HEK293 (cell line): ENCODE data around the gene NXPE1.

ENCODE experiments used
- CTCF ChIA-PET: fragments of 350-600 bp; formaldehyde crosslinking; extraction: SDS; loops from one replicate; lab custom pipeline; 2021; ENCODE audit warnings: antibody characterized with exemption; lab: Yijun Ruan, JAX
- POLR2A ChIA-PET: fragments of 300-600 bp; formaldehyde crosslinking; extraction: SDS; loops from one replicate; lab custom pipeline; 2020; ENCODE audit warnings: antibody characterized with exemption, inconsistent platforms; lab: Yijun Ruan, JAX
- H3K27ac ChIP-seq: fragments of 200-500 bp; sonication (Bioruptor generic); 2 replicates; pipeline ENCODE4 v1.5.1; 2014; ENCODE audit warnings: low read depth, low read length, control low read depth, inconsistent platforms; ENCODE audit errors: extremely low read depth
- H3K36me3 ChIP-seq, 2 experiments: fragments of 200-500 bp in 1 of 2; sonication (Bioruptor generic) in 1 of 2; 1 replicate in 1 of 2; 2 replicates in 1 of 2; pipeline ENCODE4 v1.5.1; 2014 to 2017; ENCODE audit warnings: inconsistent platforms in 2 of 2, low read length in 2 of 2; ENCODE audit not compliant: control insufficient read depth in 2 of 2, insufficient read depth in 1 of 2
- H3K4me1 ChIP-seq: fragments of 200-500 bp; sonication (Bioruptor generic); 2 replicates; pipeline ENCODE4 v1.5.1; 2014; ENCODE audit warnings: mild to moderate bottlenecking, low read length, inconsistent platforms; ENCODE audit not compliant: control insufficient read depth, insufficient read depth
- H3K4me3 ChIP-seq: 2 replicates; pipeline ENCODE4 v1.5.1; 2011; ENCODE audit warnings: low read depth, mild to moderate bottlenecking, control low read depth, low read length, moderate library complexity
- H3K9me3 ChIP-seq: fragments of 200-500 bp; sonication (Bioruptor generic); 2 replicates; pipeline ENCODE4 v1.5.1; 2014; ENCODE audit warnings: low read depth, low read length, inconsistent platforms; ENCODE audit not compliant: control insufficient read depth, insufficient read depth
- ELK4 ChIP-seq: IDR thresholded peaks from 2 replicates; pipeline ENCODE4 v1.6.1; 2011; ENCODE audit warnings: mild to moderate bottlenecking, low read depth, low read length, borderline replicate concordance
- FEZF1 ChIP-seq: fragments of 450-650 bp; formaldehyde crosslinking; IDR thresholded peaks from 2 replicates; pipeline ENCODE4 v1.5.1; 2016; ENCODE audit warnings: missing biosample characterization, missing genetic modification characterization
- KLF1 ChIP-seq: fragments of 450-650 bp; formaldehyde crosslinking; IDR thresholded peaks from 2 replicates; pipeline ENCODE4 v1.5.1; 2016; ENCODE audit warnings: missing biosample characterization, missing genetic modification characterization
- ZBTB11 ChIP-seq: fragments of 450-650 bp; formaldehyde crosslinking; conservative IDR thresholded peaks from 2 replicates; pipeline ENCODE4 v1.5.1; 2016; ENCODE audit warnings: low read depth, missing biosample characterization, missing genetic modification characterization
- ZBTB17 ChIP-seq: fragments of 450-650 bp; formaldehyde crosslinking; IDR thresholded peaks from 2 replicates; pipeline ENCODE4 v1.5.1; 2016; ENCODE audit warnings: missing biosample characterization, missing genetic modification characterization
- ZBTB26 ChIP-seq: fragments of 450-650 bp; formaldehyde crosslinking; optimal IDR thresholded peaks from 2 replicates; pipeline ENCODE3; 2016; ENCODE audit warnings: missing biosample characterization, mild to moderate bottlenecking, missing genetic modification characterization
- ZBTB48 ChIP-seq: fragments of 450-650 bp; formaldehyde crosslinking; IDR thresholded peaks from 2 replicates; pipeline ENCODE4 v1.5.1; 2016; ENCODE audit warnings: missing biosample characterization, missing genetic modification characterization
- ZEB2 ChIP-seq: fragments of 450-650 bp; formaldehyde crosslinking; IDR thresholded peaks from 2 replicates; pipeline ENCODE4 v1.5.1; 2016; ENCODE audit warnings: missing biosample characterization, missing genetic modification characterization
- ZNF16 ChIP-seq: fragments of 450-650 bp; formaldehyde crosslinking; IDR thresholded peaks from 2 replicates; pipeline ENCODE4 v1.5.1; 2016; ENCODE audit warnings: low read depth, missing biosample characterization, missing genetic modification characterization
- ZNF19 ChIP-seq: fragments of 450-650 bp; formaldehyde crosslinking; IDR thresholded peaks from 2 replicates; pipeline ENCODE4; 2016; ENCODE audit warnings: missing biosample characterization, missing genetic modification characterization, low read depth
- ZNF274 ChIP-seq, 2 experiments: fragments of 200-500 bp in 1 of 2; fragments of 450-650 bp in 1 of 2; sonication (Bioruptor generic) in 1 of 2; formaldehyde crosslinking in 1 of 2; IDR thresholded peaks; 2 replicates each; pipeline versions ENCODE4 v1.5.1 to v1.6.1; 2014 to 2016; ENCODE audit warnings: borderline replicate concordance in 1 of 2, inconsistent platforms in 1 of 2, low read length in 1 of 2, missing biosample characterization in 1 of 2, missing genetic modification characterization in 1 of 2
- ZNF302 ChIP-seq: fragments of 450-650 bp; formaldehyde crosslinking; IDR thresholded peaks from 2 replicates; pipeline ENCODE4 v1.5.1; 2016; ENCODE audit warnings: missing biosample characterization, missing genetic modification characterization, low read depth
- ZNF354C ChIP-seq: fragments of 450-650 bp; formaldehyde crosslinking; IDR thresholded peaks from 2 replicates; pipeline ENCODE4 v1.5.1; 2016; ENCODE audit warnings: missing biosample characterization, missing genetic modification characterization, low read depth, borderline replicate concordance
- ZNF423 ChIP-seq: fragments of 450-650 bp; formaldehyde crosslinking; IDR thresholded peaks from 2 replicates; pipeline ENCODE4 v1.5.1; 2016; ENCODE audit warnings: missing biosample characterization, missing genetic modification characterization
- ZNF488 ChIP-seq: fragments of 450-650 bp; formaldehyde crosslinking; IDR thresholded peaks from 2 replicates; pipeline ENCODE4 v1.5.1; 2016; ENCODE audit warnings: missing biosample characterization, missing genetic modification characterization
- ZNF529 ChIP-seq: fragments of 450-650 bp; formaldehyde crosslinking; IDR thresholded peaks from 2 replicates; pipeline ENCODE4 v1.5.1; 2017; ENCODE audit warnings: missing genetic modification characterization, missing biosample characterization; ENCODE audit not compliant: insufficient replicate concordance
- ZNF561 ChIP-seq: fragments of 450-650 bp; IDR thresholded peaks from 2 replicates; pipeline ENCODE4 v1.5.1; 2018; ENCODE audit warnings: missing biosample characterization, missing genetic modification characterization, borderline replicate concordance
- ZNF623 ChIP-seq: fragments of 450-650 bp; formaldehyde crosslinking; IDR thresholded peaks from 2 replicates; pipeline ENCODE4 v1.5.1; 2016; ENCODE audit warnings: missing biosample characterization, missing genetic modification characterization
- ZNF629 ChIP-seq: fragments of 450-650 bp; formaldehyde crosslinking; IDR thresholded peaks from 2 replicates; pipeline ENCODE4 v1.5.1; 2017; ENCODE audit warnings: missing biosample characterization, missing genetic modification characterization
- ZNF704 ChIP-seq: fragments of 450-650 bp; formaldehyde crosslinking; IDR thresholded peaks from 2 replicates; pipeline ENCODE4 v1.5.1; 2016; ENCODE audit warnings: missing biosample characterization, missing genetic modification characterization
- ZNF785 ChIP-seq: fragments of 450-650 bp; formaldehyde crosslinking; IDR thresholded peaks from 2 replicates; pipeline ENCODE4 v1.5.1; 2016; ENCODE audit warnings: missing biosample characterization, missing genetic modification characterization
- ZNF792 ChIP-seq: fragments of 450-650 bp; formaldehyde crosslinking; IDR thresholded peaks from 2 replicates; pipeline ENCODE4 v1.5.1; 2016; ENCODE audit warnings: missing biosample characterization, missing genetic modification characterization
- ZXDB ChIP-seq: fragments of 450-650 bp; formaldehyde crosslinking; IDR thresholded peaks from 2 replicates; pipeline ENCODE4 v1.5.1; 2016; ENCODE audit warnings: missing biosample characterization, missing genetic modification characterization
- TF ChIP-seq, protein P1 (sequence below): fragments of 450-650 bp; formaldehyde crosslinking; IDR thresholded peaks from 2 replicates; pipeline ENCODE4 v1.5.1; 2016; ENCODE audit warnings: missing biosample characterization, missing genetic modification characterization

The NXPE1 gene

DNA sequence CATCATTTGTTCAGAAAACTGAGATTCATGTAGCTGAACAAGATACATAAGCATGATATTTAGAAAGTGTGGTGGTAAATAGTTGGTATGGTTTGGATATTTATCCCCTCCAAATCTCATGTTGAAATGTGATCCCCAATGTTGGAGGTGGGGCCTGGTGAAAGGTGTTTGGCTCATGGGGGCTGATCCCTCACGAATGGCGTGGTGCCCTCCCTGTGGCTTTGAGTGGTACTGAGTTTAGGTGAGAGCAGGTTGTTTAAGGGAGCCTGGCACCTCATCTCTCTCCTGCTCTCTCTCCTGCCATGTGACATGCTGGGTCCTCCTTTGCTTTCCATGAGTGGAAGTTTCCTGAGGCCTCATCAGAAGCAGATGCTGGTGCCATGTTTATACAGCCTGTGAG is 48.1 kb downstream of the NXPE1 start:
- Histone ChIP-seq H3K9me3 (no peaks in the 10 kb centered on the region), H3K27ac (no peak overlapping the region), H3K36me3 (no peaks in the 10 kb centered on the region), H3K4me3 (no peak overlapping the region), H3K4me1 (no peaks in the 10 kb centered on the region)
- CTCF ChIA-PET = no interaction called here
- POLR2A ChIA-PET = no interaction called here
- TF ChIP-seq ZNF488 (tag by site-specific recombination) (no peak), ZNF704 (tag by site-specific recombination) (no peak), ZNF629 (tag by site-specific recombination) (no peak), ZNF623 (tag by site-specific recombination) (no peak), ZXDB (tag by site-specific recombination) (no peak), ZEB2 (tag by site-specific recombination) (no peak), ZNF19 (tag by site-specific recombination) (no peak), ZNF785 (tag by site-specific recombination) (no peak), ZNF529 (tag by site-specific recombination) (no peak), ZNF561 (tag by site-specific recombination) (no peak)
- TF ChIP-seq, protein P1, sequence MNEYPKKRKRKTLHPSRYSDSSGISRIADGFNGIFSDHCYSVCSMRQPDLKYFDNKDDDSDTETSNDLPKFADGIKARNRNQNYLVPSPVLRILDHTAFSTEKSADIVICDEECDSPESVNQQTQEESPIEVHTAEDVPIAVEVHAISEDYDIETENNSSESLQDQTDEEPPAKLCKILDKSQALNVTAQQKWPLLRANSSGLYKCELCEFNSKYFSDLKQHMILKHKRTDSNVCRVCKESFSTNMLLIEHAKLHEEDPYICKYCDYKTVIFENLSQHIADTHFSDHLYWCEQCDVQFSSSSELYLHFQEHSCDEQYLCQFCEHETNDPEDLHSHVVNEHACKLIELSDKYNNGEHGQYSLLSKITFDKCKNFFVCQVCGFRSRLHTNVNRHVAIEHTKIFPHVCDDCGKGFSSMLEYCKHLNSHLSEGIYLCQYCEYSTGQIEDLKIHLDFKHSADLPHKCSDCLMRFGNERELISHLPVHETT (tag by site-specific recombination) = no peak

- no peak overlapping the region for H3K27ac ChIP-seq
- H3K4me1 ChIP-seq = no peaks in the 10 kb centered on the region
- CTCF ChIA-PET = no interaction called here
- POLR2A ChIA-PET = no interaction called here
- H3K36me3 ChIP-seq = no peaks in the 10 kb centered on the region
- H3K4me3 ChIP-seq = no peak overlapping the region
- no peaks in the 10 kb centered on the region for H3K9me3 ChIP-seq
- TF ChIP-seq ZNF16 (tag by site-specific recombination) = no peak
- no peak for TF ChIP-seq ZBTB17 (tag by site-specific recombination)
- no peak for TF ChIP-seq ZBTB48 (tag by site-specific recombination)
- TF ChIP-seq KLF1 = no peak
- no peak for TF ChIP-seq ZNF423 (tag by site-specific recombination)
- no peak for TF ChIP-seq FEZF1
- no peak for TF ChIP-seq ZNF302 (tag by site-specific recombination)
- no peak for TF ChIP-seq ELK4
Measured at GRCh38 chr11:114511079-114511478, 48.6 kb downstream of the NXPE1 start.

DNA sequence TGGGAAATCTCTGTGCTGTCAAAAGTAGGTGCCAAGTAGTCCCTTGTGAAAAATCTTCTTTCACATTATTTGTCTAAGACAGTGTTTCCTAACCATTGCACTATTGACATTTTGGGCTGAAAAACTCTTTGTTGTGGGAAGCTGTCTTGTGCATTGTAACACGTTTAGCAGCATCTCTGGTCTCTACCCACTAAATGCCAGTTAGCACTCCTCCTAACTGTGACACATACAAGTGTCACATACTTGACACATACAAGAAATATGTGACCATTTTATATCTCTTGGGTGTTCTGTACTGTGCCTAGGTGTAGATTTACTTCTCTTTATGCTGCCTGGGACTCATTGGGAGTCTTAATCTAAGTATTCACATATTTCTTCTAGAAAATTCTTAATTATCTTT is 57.8 kb downstream of the NXPE1 start:
- Histone ChIP-seq H3K9me3 (no peaks in the 10 kb centered on the region), H3K27ac (no peak overlapping the region), H3K4me1 (no peaks in the 10 kb centered on the region), H3K36me3 (no peaks in the 10 kb centered on the region), H3K4me3 (no peak overlapping the region)
- ChIA-PET CTCF (no interaction called here), POLR2A (no interaction called here)
- TF ChIP-seq ZNF354C (tag by site-specific recombination) (no peak), ZNF792 (tag by site-specific recombination) (no peak), ZBTB11 (tag by site-specific recombination) (no peak), ZBTB26 (tag by site-specific recombination) (no peak), ZNF274 (IDR thresholded peaks at IDR 0.05; ENCODE audit: low read length) (no peak), ZNF274 (tag by site-specific recombination; IDR thresholded peaks at IDR 0.05; ENCODE audit: borderline replicate concordance) (no peak)
